Measurements from ENCODE around the gene CLEC16A.

CLEC16A gene

DNA sequence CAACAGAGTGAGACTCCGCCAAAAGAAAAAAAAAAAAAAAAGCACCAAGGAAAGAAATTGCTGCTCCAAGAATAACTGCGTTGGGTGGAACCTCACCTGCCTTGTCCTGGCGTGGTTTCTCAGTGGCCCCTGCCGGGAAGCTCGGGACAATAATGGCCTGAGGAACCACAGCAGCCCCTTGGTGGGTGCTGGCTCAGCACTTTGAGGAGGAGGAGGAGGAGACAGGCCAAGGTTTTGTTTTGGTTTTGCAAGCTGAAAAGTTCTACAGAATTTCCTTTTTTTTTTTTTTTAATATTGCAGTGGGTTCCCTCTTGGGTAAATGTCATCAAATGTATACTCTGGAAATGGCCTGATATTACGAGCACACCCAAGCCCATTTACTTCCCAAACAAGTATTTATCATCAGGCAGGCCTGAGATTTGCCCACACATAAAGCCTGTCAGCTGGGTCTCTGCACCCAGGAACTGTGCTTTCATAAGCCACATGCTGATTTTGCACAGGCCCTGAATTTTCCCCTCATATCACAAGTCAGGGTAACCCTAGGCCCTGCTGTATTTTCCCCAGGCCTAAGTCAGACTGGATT is 233.3 kb downstream of the CLEC16A start:
- Histone ChIP-seq H3K9me3 (ENCODE audit: control insufficient read depth, insufficient read depth, low read depth, low read length) (no peaks in the 10 kb centered on the region), H3K36me3 (ENCODE audit: control insufficient read depth, insufficient read depth, low read length) (peaks cover 8% of the 10 kb centered on the region; the same call in 1 of the 2 replicates), H3K4me3 (ENCODE audit: low read depth, low read length) (no peak overlapping the region), H3K9ac (ENCODE audit: low read length) (no peak overlapping the region), H3K4me1 (ENCODE audit: control insufficient read depth, insufficient read depth, low read length) (peaks cover 13% of the 10 kb centered on the region), H3K27ac (ENCODE audit: low read depth, low read length) (no peak overlapping the region), H3K27me3 (ENCODE audit: control insufficient read depth, insufficient read depth, low read length) (no peaks in the 10 kb centered on the region)

DNA sequence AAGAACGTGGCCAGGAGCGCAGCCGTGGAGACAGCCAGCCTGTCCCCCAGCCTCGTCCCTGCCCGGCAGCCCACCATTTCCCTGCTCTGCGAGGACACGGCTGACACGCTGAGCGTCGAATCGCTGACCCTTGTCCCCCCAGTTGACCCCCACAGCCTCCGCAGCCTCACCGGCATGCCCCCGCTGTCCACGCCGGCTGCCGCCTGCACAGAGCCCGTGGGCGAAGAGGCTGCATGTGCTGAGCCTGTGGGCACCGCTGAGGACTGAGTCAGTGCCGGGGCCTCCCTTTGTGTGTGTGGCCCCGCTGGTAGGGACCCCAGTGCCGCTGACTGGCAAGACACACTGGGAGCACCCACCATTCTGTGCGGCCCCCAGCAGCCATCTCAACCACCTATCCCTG is 234.1 kb downstream of the CLEC16A start:
- H3K9ac ChIP-seq (ENCODE audit: low read length) = no peak overlapping the region

DNA sequence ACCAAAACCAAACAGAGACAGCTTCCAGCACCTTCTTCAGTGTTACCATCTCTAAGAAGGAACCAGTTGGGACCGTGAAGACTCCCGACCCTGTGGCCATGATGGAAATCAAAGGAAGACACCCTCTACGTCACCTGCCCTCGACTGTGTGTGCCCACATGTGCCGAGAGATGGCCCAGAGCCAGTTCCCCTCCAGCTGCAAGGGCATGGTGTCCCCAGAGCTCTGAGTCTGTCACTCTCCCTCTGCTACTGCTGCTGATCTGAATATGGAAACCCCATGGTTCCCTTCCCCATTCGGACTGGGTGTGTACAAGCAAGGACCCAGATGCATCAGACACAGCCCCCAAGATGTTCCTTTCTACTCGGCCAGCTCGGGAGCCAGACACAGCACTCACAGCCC is 235.2 kb downstream of the CLEC16A start:
- no peaks in the 10 kb centered on the region for H3K9me3 ChIP-seq (ENCODE audit: control insufficient read depth, insufficient read depth, low read depth, low read length)
- H3K27ac ChIP-seq (ENCODE audit: low read depth, low read length) = no peak overlapping the region
- H3K4me3 ChIP-seq (ENCODE audit: low read depth, low read length) = no peak overlapping the region
- peaks cover 8% of the 10 kb centered on the region; the same call in 1 of the 2 replicates for H3K36me3 ChIP-seq (ENCODE audit: control insufficient read depth, insufficient read depth, low read length)
- H3K27me3 ChIP-seq (ENCODE audit: control insufficient read depth, insufficient read depth, low read length) = no peaks in the 10 kb centered on the region
- no peak overlapping the region for H3K9ac ChIP-seq (ENCODE audit: low read length)
- H3K4me1 ChIP-seq (ENCODE audit: control insufficient read depth, insufficient read depth, low read length) = peaks cover 23% of the 10 kb centered on the region

More for the DNA sequence above, 234.1 kb downstream of the CLEC16A start:
- Histone ChIP-seq H3K36me3 (ENCODE audit: control insufficient read depth, insufficient read depth, low read length) (peaks cover 8% of the 10 kb centered on the region; the same call in 1 of the 2 replicates), H3K4me3 (ENCODE audit: low read depth, low read length) (no peak overlapping the region), H3K9me3 (ENCODE audit: control insufficient read depth, insufficient read depth, low read depth, low read length) (no peaks in the 10 kb centered on the region), H3K4me1 (ENCODE audit: control insufficient read depth, insufficient read depth, low read length) (peaks cover 21% of the 10 kb centered on the region), H3K27me3 (ENCODE audit: control insufficient read depth, insufficient read depth, low read length) (no peaks in the 10 kb centered on the region), H3K27ac (ENCODE audit: low read depth, low read length) (no peak overlapping the region)

DNA sequence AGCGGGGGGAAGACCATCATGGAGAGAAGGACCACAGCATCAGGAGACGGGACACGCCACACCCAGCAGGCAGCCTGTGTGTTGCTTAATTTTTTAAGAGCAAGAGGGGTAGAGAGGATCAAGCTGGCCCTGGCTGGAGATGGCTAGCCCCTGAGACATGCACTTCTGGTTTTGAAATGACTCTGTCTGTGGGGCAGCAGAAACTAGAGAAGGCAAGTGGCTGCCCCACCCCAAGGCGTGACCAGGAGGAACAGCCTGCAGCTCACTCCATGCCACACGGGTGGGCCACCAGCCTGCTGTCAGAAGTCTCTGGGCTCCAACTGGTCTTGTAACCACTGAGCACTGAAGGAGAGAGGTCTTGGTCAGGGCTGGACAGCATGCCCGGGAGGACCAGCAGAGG is 236.1 kb downstream of the CLEC16A start:
- Histone ChIP-seq H3K36me3 (ENCODE audit: control insufficient read depth, insufficient read depth, low read length) (peaks cover 8% of the 10 kb centered on the region; the same call in 1 of the 2 replicates), H3K4me1 (ENCODE audit: control insufficient read depth, insufficient read depth, low read length) (peaks cover 23% of the 10 kb centered on the region), H3K9me3 (ENCODE audit: control insufficient read depth, insufficient read depth, low read depth, low read length) (no peaks in the 10 kb centered on the region), H3K9ac (ENCODE audit: low read length) (no peak overlapping the region), H3K27ac (ENCODE audit: low read depth, low read length) (no peak overlapping the region), H3K4me3 (ENCODE audit: low read depth, low read length) (no peak overlapping the region), H3K27me3 (ENCODE audit: control insufficient read depth, insufficient read depth, low read length) (no peaks in the 10 kb centered on the region)

DNA sequence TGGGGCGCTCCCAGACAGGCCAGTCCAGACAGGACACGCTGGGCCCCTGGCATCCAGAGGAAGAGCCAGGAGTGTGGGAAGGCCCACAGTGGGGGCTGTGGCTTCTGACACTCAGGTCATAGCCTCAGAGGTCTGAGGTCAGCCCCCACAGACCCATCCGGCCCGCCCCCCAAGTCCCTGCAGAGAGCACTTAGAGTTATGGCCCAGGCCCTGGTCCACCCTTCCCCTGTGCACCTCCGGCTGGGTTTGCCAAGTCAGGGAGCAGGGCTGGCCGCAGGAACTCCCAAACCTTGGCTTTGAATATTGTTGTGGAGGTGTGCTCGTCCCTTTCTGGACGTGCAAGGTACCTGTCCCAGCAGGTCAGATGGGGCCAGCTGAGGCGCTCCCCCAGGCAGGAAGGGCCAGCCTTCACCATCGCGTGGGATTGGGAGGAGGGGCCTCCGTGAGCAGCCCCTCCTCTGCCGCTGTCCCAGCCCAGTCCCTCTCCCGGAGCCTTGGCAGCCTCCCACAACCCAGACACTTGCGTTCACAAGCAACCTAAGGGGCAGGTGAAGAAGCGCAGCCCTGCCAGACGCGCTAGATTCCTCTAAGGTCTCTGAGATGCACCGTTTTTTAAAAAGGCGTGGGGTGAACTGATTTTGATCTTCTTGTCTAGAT is 237.0 kb downstream of the CLEC16A start:
- H3K9ac ChIP-seq (ENCODE audit: low read length) = no peak overlapping the region
- peaks cover 23% of the 10 kb centered on the region for H3K4me1 ChIP-seq (ENCODE audit: control insufficient read depth, insufficient read depth, low read length)
- no peak overlapping the region for H3K4me3 ChIP-seq (ENCODE audit: low read depth, low read length)
- no peaks in the 10 kb centered on the region for H3K27me3 ChIP-seq (ENCODE audit: control insufficient read depth, insufficient read depth, low read length)
- H3K27ac ChIP-seq (ENCODE audit: low read depth, low read length) = no peak overlapping the region
- peaks cover 8% of the 10 kb centered on the region; the same call in 1 of the 2 replicates for H3K36me3 ChIP-seq (ENCODE audit: control insufficient read depth, insufficient read depth, low read length)
- H3K9me3 ChIP-seq (ENCODE audit: control insufficient read depth, insufficient read depth, low read depth, low read length) = no peaks in the 10 kb centered on the region

DNA sequence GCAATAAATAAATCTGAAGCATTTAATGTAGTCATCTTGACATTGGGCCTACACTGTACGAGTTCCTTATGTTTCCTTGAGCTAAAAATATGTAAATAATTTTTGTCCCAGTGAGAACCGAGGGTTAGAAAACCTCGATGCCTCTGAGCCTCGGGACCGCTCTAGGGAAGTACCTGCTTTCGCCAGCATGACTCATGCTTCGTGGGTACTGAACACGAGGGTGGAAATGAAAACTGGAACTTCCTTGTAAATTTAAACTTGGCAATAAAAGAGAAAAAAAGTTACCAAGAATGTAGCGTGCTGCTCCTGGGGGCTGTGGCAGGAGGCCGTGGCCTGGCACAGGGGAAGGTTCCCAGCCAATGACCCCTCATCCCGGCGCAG is 237.5 kb downstream of the CLEC16A start:
- H3K4me3 ChIP-seq (ENCODE audit: low read depth, low read length) = no peak overlapping the region
- no peak overlapping the region for H3K9ac ChIP-seq (ENCODE audit: low read length)
- no peaks in the 10 kb centered on the region for H3K27me3 ChIP-seq (ENCODE audit: control insufficient read depth, insufficient read depth, low read length)
- no peak overlapping the region for H3K27ac ChIP-seq (ENCODE audit: low read depth, low read length)
- peaks cover 23% of the 10 kb centered on the region for H3K4me1 ChIP-seq (ENCODE audit: control insufficient read depth, insufficient read depth, low read length)
- H3K9me3 ChIP-seq (ENCODE audit: control insufficient read depth, insufficient read depth, low read depth, low read length) = no peaks in the 10 kb centered on the region
- peaks cover 8% of the 10 kb centered on the region; the same call in 1 of the 2 replicates for H3K36me3 ChIP-seq (ENCODE audit: control insufficient read depth, insufficient read depth, low read length)

DNA sequence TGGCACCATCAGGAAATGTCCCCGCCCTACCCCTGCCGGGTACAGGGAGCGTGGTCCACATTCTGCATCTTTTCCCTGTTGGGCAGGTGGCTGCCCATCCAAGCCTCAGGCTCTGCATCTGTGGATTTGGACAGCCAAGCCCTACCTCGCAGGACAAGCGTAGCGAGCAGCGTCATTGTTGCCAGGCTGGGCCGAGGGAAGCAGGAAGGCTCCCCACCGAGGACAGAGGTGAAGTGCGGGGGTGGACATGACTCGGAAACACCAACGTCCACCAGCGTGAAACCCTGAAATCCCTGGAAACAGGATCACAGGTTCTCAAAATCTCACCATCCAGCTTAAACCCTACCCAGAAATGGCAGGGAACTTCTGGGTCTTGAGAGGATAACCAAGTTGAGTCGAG is 238.0 kb downstream of the CLEC16A start:
- no peak overlapping the region for H3K9ac ChIP-seq (ENCODE audit: low read length)

DNA sequence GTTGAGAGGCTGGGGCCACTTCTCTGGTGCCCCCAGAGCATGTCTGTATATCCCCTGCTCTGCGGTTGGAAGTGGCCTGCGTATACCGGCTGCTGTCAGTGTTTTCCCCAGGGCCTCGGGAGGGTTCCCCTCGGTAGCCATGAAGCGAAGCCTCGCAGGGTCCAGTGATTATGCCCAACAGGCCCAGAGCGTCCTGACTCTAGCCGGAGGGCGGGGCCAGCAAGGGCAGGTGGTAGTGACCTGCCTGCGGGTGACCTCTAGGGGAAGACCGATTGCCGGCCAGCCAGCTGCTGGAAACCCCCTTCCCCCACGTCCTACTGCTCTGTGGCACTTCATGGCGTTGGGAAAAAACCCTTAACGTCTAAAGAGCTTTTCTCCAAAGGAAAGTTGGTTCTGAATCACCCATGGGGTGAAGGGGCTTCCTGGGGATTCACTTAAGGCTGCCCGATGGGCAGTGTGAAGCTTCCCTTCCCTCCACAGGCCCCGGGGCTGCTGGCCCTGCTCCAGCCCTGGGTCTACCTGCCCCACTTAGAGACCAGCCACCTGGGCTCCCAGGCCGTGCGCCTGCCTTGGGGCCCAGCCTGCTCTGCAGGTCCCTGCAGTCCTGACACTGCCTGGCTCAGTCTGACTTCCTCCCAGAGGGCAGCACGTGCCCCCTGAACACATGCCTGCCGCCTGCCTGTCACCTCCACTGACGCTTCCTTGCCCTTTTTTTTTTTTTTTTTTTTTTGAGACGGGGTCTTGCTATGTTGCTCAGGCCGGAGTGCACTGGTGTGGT is 238.9 kb downstream of the CLEC16A start:
- Histone ChIP-seq H3K27ac (ENCODE audit: low read depth, low read length) (no peak overlapping the region), H3K9me3 (ENCODE audit: control insufficient read depth, insufficient read depth, low read depth, low read length) (no peaks in the 10 kb centered on the region), H3K27me3 (ENCODE audit: control insufficient read depth, insufficient read depth, low read length) (no peaks in the 10 kb centered on the region), H3K4me1 (ENCODE audit: control insufficient read depth, insufficient read depth, low read length) (peaks cover 23% of the 10 kb centered on the region), H3K4me3 (ENCODE audit: low read depth, low read length) (no peak overlapping the region), H3K9ac (ENCODE audit: low read length) (no peak overlapping the region), H3K36me3 (ENCODE audit: control insufficient read depth, insufficient read depth, low read length) (peaks cover 8% of the 10 kb centered on the region; the same call in 1 of the 2 replicates)

More for the DNA sequence above, 238.0 kb downstream of the CLEC16A start:
- H3K4me3 ChIP-seq (ENCODE audit: low read depth, low read length) = no peak overlapping the region
- H3K36me3 ChIP-seq (ENCODE audit: control insufficient read depth, insufficient read depth, low read length) = peaks cover 8% of the 10 kb centered on the region; the same call in 1 of the 2 replicates
- no peaks in the 10 kb centered on the region for H3K27me3 ChIP-seq (ENCODE audit: control insufficient read depth, insufficient read depth, low read length)
- peaks cover 23% of the 10 kb centered on the region for H3K4me1 ChIP-seq (ENCODE audit: control insufficient read depth, insufficient read depth, low read length)
- H3K9me3 ChIP-seq (ENCODE audit: control insufficient read depth, insufficient read depth, low read depth, low read length) = no peaks in the 10 kb centered on the region
- no peak overlapping the region for H3K27ac ChIP-seq (ENCODE audit: low read depth, low read length)

DNA sequence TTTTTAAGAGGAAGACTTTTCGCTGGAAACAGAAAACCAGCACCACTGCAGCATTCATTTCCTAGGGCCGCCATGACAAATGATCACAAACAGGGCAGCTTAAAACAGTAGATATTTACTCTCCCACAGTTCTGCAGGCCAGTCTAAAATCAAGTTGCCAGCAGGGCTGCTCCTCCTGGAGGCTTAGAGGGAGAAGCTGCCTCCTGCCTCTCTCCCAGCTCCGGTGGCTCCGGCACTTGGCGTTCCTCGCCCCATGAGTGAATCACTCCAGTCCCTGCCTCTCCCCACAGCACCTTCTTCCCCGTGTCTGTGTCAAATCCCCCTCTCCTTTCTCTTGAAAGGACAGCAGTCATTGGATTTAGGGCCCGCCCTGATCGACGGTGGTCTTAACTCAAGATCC is 239.6 kb downstream of the CLEC16A start:
- Histone ChIP-seq H3K36me3 (ENCODE audit: control insufficient read depth, insufficient read depth, low read length) (peaks cover 8% of the 10 kb centered on the region; the same call in 1 of the 2 replicates), H3K27ac (ENCODE audit: low read depth, low read length) (no peak overlapping the region), H3K27me3 (ENCODE audit: control insufficient read depth, insufficient read depth, low read length) (no peaks in the 10 kb centered on the region), H3K4me1 (ENCODE audit: control insufficient read depth, insufficient read depth, low read length) (peaks cover 23% of the 10 kb centered on the region), H3K9ac (ENCODE audit: low read length) (no peak overlapping the region), H3K9me3 (ENCODE audit: control insufficient read depth, insufficient read depth, low read depth, low read length) (no peaks in the 10 kb centered on the region), H3K4me3 (ENCODE audit: low read depth, low read length) (no peak overlapping the region)

DNA sequence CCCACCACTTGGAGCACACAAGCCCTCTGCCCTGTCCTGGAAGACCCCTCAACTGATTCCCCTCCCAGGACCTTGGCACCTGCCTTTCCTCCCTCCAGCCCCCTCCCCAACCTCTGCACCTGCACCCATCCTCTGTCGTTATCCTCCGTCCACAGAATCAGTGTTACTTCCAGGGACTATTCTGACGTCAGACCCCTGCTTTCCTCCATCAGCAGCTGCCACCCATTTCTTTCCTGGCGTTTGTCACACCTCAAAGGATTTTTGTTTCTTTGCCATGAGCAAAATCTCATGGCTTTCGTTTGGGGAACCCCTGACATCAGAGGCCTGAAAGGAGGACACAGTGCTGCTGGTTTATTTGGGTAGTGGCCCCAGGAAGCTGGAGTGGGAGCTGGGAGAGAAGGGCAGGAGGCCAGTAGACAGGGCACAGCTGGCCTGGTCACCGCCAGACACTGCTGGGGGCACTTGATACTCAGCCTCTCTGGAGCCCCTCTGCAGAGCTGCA is 243.2 kb downstream of the CLEC16A start:
- H3K27ac ChIP-seq (ENCODE audit: low read depth, low read length) = no peak overlapping the region
- H3K9me3 ChIP-seq (ENCODE audit: control insufficient read depth, insufficient read depth, low read depth, low read length) = no peaks in the 10 kb centered on the region
- no peak overlapping the region for H3K9ac ChIP-seq (ENCODE audit: low read length)
- H3K27me3 ChIP-seq (ENCODE audit: control insufficient read depth, insufficient read depth, low read length) = no peaks in the 10 kb centered on the region
- H3K4me3 ChIP-seq (ENCODE audit: low read depth, low read length) = no peak overlapping the region
- H3K36me3 ChIP-seq (ENCODE audit: control insufficient read depth, insufficient read depth, low read length) = no peaks in the 10 kb centered on the region
- peaks cover 18% of the 10 kb centered on the region for H3K4me1 ChIP-seq (ENCODE audit: control insufficient read depth, insufficient read depth, low read length)
